ENCODE results near the gene PARVG.
A peak's percentile ranks its signal among the peaks of the same experiment; 100 is the strongest.

PARVG gene

DNA sequence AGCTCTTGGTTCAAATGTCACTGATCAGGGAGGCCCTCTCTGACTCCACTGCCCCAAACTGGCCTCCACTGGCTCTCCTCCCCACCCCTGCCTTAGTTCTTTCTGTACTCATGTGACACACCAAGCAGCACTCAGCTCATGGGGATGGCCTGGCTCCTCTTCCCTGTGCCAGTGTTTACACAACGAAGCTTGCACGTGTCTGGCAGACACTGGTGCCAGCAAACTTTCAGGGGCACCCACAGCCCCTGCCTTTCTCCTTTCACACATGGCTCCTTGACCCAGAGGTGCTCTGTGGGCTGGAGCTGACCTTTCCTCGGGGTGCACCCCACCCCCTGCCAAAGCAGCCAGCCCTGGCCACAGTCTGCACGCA lies 37.6 kb upstream of the PARVG start:
- H3K4me1 ChIP-seq (ENCODE audit: control insufficient read depth, insufficient read depth, low read length), result peaks cover 19% of the 10 kb centered on the region

DNA sequence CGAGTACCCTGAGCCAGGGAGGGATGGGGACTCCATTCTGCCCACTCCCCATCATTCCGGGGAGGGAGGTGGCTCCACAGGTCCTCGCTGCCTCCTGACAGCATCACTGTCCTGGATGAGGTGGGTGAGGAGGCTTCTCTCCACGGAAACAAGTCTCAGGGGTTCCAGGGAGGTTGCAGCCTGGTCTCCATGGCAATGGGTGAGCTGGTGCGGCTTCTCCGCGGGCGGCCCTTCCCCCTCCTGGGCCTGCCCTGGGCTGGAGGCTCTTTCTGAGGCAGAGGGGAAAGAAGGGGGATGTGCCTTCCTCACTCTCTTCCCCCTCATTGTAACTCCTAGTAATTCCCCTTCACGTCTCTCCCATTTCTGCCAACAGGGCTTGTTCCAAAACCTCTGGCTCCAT lies 37.1 kb upstream of the PARVG start:
- Histone ChIP-seq H3K27me3 (ENCODE audit: control insufficient read depth, insufficient read depth, low read length) (no peaks in the 10 kb centered on the region), H3K4me1 (ENCODE audit: control insufficient read depth, insufficient read depth, low read length) (peaks cover 24% of the 10 kb centered on the region), H3K4me3 (ENCODE audit: low read depth, low read length) (no peak overlapping the region), H3K9ac (ENCODE audit: low read depth, low read length) (no peak overlapping the region), H3K36me3 (ENCODE audit: control insufficient read depth, insufficient read depth, low read length) (no peaks in the 10 kb centered on the region), H3K9me3 (ENCODE audit: control insufficient read depth, insufficient read depth, low read length) (no peaks in the 10 kb centered on the region)

More for the DNA sequence above, 37.6 kb upstream of the PARVG start:
- no peaks in the 10 kb centered on the region for H3K27me3 ChIP-seq (ENCODE audit: control insufficient read depth, insufficient read depth, low read length)
- H3K9ac ChIP-seq (ENCODE audit: low read depth, low read length), result no peak overlapping the region
- H3K9me3 ChIP-seq (ENCODE audit: control insufficient read depth, insufficient read depth, low read length), result no peaks in the 10 kb centered on the region
- H3K4me3 ChIP-seq (ENCODE audit: low read depth, low read length), result no peak overlapping the region
- H3K36me3 ChIP-seq (ENCODE audit: control insufficient read depth, insufficient read depth, low read length), result no peaks in the 10 kb centered on the region

DNA sequence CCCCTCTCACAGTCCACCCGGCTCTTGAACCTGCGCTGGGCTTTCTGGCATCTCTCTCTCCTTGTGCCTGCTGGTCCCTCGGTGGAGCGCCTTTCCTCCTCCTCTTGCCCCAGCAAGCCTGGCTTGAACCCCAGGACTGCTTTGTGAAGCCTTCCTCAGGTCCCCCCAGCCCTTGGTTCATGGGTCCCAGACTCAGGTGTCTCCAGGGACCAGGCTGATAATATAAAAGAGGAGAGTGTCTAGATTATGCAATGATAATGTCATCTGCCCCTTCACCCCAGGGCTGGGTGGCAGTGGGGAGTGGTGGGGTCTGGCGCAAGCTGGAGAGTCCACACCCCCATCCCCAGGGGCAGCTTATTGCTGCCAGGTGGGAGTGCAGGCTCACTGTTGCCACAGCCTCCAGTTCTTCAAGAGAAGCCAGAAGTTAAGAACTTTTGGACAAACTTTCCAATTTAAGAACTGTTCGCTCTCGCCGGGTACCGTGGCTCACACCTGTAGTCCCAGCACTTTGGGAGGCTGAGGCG lies 36.6 kb upstream of the PARVG start:
- no peak overlapping the region for H3K9ac ChIP-seq (ENCODE audit: low read depth, low read length)
- H3K4me3 ChIP-seq (ENCODE audit: low read depth, low read length), result no peak overlapping the region
- H3K36me3 ChIP-seq (ENCODE audit: control insufficient read depth, insufficient read depth, low read length), result no peaks in the 10 kb centered on the region
- no peaks in the 10 kb centered on the region for H3K27me3 ChIP-seq (ENCODE audit: control insufficient read depth, insufficient read depth, low read length)
- H3K4me1 ChIP-seq (ENCODE audit: control insufficient read depth, insufficient read depth, low read length), result peaks cover 27% of the 10 kb centered on the region
- H3K9me3 ChIP-seq (ENCODE audit: control insufficient read depth, insufficient read depth, low read length), result no peaks in the 10 kb centered on the region

DNA sequence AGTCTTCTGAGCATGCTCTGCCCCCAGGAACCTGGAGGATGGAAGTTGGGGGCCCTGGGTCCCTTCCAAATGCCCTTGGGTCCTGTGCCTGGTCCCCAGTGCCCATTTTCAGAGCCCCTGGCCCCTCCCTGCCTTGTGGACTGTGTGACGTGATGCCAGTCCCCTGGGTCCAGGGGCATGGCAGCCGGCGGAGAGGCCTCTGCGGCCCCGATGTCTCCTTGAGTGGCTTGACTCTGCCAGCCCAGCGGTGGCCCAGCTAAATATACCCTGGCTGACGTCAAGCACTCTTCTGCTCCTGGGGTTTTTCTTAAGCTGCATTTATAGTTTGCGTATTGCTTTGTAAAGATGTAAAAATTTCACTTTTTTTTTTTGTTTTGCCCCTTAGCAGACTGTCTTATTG lies 35.2 kb upstream of the PARVG start:
- Histone ChIP-seq H3K4me3 (ENCODE audit: low read depth, low read length) (no peak overlapping the region), H3K27me3 (ENCODE audit: control insufficient read depth, insufficient read depth, low read length) (no peaks in the 10 kb centered on the region), H3K4me1 (ENCODE audit: control insufficient read depth, insufficient read depth, low read length) (peaks cover 27% of the 10 kb centered on the region), H3K9ac (ENCODE audit: low read depth, low read length) (no peak overlapping the region), H3K36me3 (ENCODE audit: control insufficient read depth, insufficient read depth, low read length) (no peaks in the 10 kb centered on the region), H3K9me3 (ENCODE audit: control insufficient read depth, insufficient read depth, low read length) (no peaks in the 10 kb centered on the region)

DNA sequence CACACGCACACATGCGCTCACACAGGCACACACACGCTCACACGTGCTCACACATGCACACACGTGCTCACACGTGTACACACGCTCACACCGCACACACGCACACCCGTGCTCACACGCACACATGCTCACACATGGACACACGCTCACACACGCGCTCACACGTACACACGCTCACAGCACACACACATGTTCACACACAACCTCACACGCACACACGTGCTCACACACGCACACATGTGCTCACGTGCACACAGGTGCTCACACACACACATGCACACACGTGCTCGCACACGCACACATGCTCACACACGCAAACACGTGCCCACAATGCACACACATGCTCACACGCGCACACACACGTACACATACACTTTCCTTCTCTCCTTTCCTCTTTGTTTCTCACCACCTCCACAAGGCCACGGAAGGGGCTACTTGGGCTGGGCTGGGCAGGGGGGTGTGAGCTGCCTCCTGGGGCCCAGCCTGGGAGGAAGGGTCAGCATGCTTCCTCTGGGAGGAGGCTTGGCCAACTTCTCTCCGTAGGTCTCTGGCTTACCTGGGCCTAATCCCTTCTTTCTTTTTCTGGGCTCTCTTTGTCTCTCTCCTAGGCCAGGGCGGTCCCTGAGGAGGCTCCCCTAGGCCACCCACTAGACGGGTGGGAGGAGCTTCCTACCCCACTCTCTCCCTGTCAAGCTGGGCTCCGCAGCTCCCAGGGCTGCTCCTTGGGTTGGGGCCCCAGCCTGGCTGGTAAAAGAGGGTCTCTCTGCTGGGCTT lies 34.5 kb upstream of the PARVG start:
- H3K4me3 ChIP-seq (ENCODE audit: low read depth, low read length), result peak overlapping the region; percentile 3
- no peaks in the 10 kb centered on the region for H3K36me3 ChIP-seq (ENCODE audit: control insufficient read depth, insufficient read depth, low read length)
- H3K27me3 ChIP-seq (ENCODE audit: control insufficient read depth, insufficient read depth, low read length), result no peaks in the 10 kb centered on the region
- H3K9ac ChIP-seq (ENCODE audit: low read depth, low read length), result no peak overlapping the region
- no peaks in the 10 kb centered on the region for H3K9me3 ChIP-seq (ENCODE audit: control insufficient read depth, insufficient read depth, low read length)
- H3K4me1 ChIP-seq (ENCODE audit: control insufficient read depth, insufficient read depth, low read length), result peaks cover 27% of the 10 kb centered on the region

DNA sequence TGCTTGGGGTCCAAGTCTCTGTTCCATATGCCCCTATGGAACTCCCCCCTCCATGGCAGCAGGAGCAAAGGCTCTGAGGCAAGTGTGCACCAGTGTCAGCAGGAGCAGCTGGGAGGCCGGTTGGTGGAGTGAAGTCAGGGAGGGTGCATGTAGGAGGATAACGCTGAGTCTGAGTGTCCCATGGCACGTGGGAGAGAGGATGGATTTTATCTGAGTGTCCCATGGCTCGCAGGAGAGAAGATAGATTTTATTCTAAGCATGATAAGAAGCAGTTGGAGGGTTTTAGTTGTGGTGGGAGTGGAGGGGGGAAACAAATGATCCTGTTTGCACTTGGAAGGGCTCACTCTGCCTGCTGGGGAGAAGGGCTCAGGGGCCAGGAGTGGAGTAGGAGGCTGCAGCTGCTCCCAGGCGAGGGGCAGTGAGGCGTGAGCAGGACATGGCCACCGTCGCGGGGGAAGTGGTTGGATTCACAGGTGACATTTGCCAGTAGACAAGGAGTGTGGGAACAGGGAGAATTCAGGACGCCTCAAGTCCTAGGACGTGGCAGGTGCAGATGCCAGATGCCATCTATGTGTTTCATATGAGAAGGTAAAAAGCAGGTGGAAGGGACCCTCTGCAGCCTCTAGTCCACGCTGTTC lies 33.6 kb upstream of the PARVG start:
- no peaks in the 10 kb centered on the region for H3K9me3 ChIP-seq (ENCODE audit: control insufficient read depth, insufficient read depth, low read length)
- peaks cover 27% of the 10 kb centered on the region for H3K4me1 ChIP-seq (ENCODE audit: control insufficient read depth, insufficient read depth, low read length)
- no peak overlapping the region for H3K9ac ChIP-seq (ENCODE audit: low read depth, low read length)
- no peak overlapping the region for H3K4me3 ChIP-seq (ENCODE audit: low read depth, low read length)
- H3K36me3 ChIP-seq (ENCODE audit: control insufficient read depth, insufficient read depth, low read length), result no peaks in the 10 kb centered on the region
- H3K27me3 ChIP-seq (ENCODE audit: control insufficient read depth, insufficient read depth, low read length), result no peaks in the 10 kb centered on the region

DNA sequence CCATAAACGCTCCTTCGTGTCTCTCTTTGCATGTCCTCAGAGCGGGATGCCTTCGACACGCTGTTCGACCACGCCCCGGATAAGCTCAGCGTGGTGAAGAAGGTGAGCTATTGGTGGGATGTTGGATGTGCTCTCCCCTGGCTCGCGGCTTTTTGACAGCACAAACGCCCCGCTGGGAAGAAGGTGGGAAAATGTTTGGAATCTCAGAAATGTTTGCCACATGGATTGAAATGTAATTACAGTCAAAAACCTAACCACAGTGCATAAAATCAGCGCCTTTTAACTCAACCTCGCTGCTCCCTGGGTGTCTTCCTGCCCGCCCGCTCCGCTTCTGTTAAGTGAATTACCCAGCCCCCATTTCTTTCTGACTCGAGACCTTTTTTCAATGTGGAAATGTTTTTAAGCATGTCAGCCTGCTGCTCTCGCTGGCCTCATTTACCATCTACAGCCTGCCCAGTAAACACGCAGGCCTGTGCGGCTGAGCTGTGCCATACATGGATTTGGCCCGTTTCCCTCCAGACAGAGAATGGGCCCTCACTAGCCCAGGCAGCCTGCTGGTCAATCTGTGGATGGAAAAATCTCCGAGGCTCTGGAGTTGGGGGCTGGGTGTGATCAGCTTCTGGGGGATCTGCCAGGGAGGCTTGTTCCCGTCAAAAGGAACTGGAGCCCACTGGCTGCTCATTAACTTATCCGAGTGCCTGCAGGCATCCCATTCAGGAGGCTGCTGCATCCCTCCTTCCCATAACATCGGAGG lies 32.7 kb upstream of the PARVG start:
- Histone ChIP-seq H3K9me3 (ENCODE audit: control insufficient read depth, insufficient read depth, low read length) (no peaks in the 10 kb centered on the region), H3K36me3 (ENCODE audit: control insufficient read depth, insufficient read depth, low read length) (no peaks in the 10 kb centered on the region), H3K9ac (ENCODE audit: low read depth, low read length) (no peak overlapping the region), H3K27me3 (ENCODE audit: control insufficient read depth, insufficient read depth, low read length) (no peaks in the 10 kb centered on the region), H3K4me3 (ENCODE audit: low read depth, low read length) (peak overlapping the region; percentile 23), H3K4me1 (ENCODE audit: control insufficient read depth, insufficient read depth, low read length) (peaks cover 27% of the 10 kb centered on the region)

DNA sequence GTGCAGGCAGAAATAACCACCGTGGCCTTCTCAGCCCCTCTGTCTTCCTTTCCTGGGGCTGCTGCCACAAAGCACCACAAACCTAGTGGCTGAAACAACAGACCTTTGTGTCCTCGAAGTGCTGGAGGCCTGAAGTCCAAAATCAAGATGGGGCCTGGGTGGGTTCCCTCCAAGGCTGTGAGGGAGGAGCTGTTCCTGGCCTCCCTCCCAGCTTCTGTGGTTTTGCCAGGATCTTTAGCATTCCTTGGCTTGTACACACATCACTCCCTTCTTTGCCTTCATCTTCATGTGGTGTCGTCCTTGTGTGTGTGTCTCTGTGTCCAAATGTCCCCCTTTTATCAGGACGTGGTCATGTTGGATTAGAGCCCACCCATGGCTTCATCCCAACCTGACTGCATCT lies 29.0 kb upstream of the PARVG start:
- Histone ChIP-seq H3K36me3 (ENCODE audit: control insufficient read depth, insufficient read depth, low read length) (no peaks in the 10 kb centered on the region), H3K9ac (ENCODE audit: low read depth, low read length) (no peak overlapping the region), H3K4me3 (ENCODE audit: low read depth, low read length) (no peak overlapping the region), H3K4me1 (ENCODE audit: control insufficient read depth, insufficient read depth, low read length) (peaks cover 20% of the 10 kb centered on the region), H3K9me3 (ENCODE audit: control insufficient read depth, insufficient read depth, low read length) (no peaks in the 10 kb centered on the region), H3K27me3 (ENCODE audit: control insufficient read depth, insufficient read depth, low read length) (no peaks in the 10 kb centered on the region)

DNA sequence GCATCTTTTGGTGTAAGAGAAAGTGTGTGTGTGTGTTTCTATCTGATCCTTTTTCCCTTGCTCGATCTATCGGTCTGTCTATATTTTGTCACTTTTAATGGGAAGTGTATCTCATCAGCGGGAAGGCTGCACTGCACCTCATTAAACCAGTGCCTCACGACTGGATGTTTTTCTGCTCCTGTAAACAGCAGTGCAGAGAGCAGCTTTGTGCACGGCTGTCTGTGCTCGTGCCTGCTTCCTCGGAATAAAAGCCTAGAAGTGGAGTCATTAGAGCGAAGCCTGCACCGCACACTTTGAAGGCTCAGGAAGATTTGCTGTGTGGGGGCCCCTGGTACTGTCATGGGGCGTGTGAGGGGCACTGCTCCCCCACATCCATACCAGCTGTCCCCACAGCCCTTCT lies 27.0 kb upstream of the PARVG start:
- Histone ChIP-seq H3K9ac (ENCODE audit: low read depth, low read length) (no peak overlapping the region), H3K4me1 (ENCODE audit: control insufficient read depth, insufficient read depth, low read length) (peaks cover 1% of the 10 kb centered on the region), H3K4me3 (ENCODE audit: low read depth, low read length) (no peak overlapping the region), H3K36me3 (ENCODE audit: control insufficient read depth, insufficient read depth, low read length) (no peaks in the 10 kb centered on the region), H3K27me3 (ENCODE audit: control insufficient read depth, insufficient read depth, low read length) (no peaks in the 10 kb centered on the region), H3K9me3 (ENCODE audit: control insufficient read depth, insufficient read depth, low read length) (no peaks in the 10 kb centered on the region)

DNA sequence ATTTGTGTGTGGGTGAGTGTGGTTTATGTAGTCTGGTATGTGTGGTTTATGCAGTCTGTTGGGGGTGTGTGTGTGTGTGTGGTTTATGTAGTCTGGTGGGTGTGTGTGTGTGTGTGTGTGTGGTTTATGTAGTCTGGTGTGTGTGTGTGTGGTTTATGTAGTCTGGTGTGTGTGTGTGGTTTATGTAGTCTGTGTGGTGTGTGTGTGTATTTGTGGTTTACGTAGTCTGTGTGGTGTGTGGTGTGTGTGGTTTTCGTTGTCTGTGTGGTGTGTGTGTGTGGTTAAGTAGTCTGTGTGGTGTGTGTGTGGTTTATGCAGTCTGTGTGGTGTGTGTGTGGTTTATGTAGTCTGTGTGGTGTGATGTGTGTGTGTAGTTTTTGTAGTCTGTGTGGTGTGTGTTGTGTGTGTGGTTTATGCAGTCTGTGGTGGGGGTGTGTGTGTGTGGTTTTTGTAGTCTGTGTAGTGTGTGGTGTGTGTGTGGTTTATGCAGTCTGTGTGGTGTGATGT lies 26.2 kb upstream of the PARVG start:
- no peak overlapping the region for H3K4me3 ChIP-seq (ENCODE audit: low read depth, low read length)
- H3K4me1 ChIP-seq (ENCODE audit: control insufficient read depth, insufficient read depth, low read length), result no peaks in the 10 kb centered on the region
- H3K9ac ChIP-seq (ENCODE audit: low read depth, low read length), result no peak overlapping the region
- no peaks in the 10 kb centered on the region for H3K36me3 ChIP-seq (ENCODE audit: control insufficient read depth, insufficient read depth, low read length)
- H3K27me3 ChIP-seq (ENCODE audit: control insufficient read depth, insufficient read depth, low read length), result no peaks in the 10 kb centered on the region
- no peaks in the 10 kb centered on the region for H3K9me3 ChIP-seq (ENCODE audit: control insufficient read depth, insufficient read depth, low read length)

DNA sequence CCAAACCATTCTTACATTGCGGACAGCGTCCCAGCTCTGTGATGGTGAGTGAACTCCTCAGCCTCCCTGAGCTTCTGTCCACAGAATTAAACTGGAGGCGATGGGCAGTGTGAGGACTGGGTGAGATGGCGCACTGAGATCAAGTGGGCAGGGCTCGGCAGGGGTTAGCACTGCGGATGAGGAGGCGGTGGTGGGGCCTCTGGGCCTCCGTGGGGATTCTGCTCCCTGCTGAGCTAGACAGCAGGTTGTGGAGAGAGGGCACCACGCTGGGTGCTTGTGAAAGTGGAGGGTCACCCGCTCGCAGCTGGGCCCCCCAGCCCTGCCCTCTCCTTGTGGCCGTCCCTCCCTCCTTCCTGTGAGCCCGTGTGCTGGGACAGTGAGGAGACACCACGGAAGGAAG lies 25.6 kb upstream of the PARVG start:
- Histone ChIP-seq H3K9ac (ENCODE audit: low read depth, low read length) (no peak overlapping the region), H3K36me3 (ENCODE audit: control insufficient read depth, insufficient read depth, low read length) (no peaks in the 10 kb centered on the region), H3K4me3 (ENCODE audit: low read depth, low read length) (no peak overlapping the region)

More for the DNA sequence above, 25.6 kb upstream of the PARVG start:
- Histone ChIP-seq H3K9me3 (ENCODE audit: control insufficient read depth, insufficient read depth, low read length) (no peaks in the 10 kb centered on the region), H3K27me3 (ENCODE audit: control insufficient read depth, insufficient read depth, low read length) (no peaks in the 10 kb centered on the region), H3K4me1 (ENCODE audit: control insufficient read depth, insufficient read depth, low read length) (no peaks in the 10 kb centered on the region)

Measured in iPS-15b (cell line).